ENCODE data around the gene C1D.

DNA sequence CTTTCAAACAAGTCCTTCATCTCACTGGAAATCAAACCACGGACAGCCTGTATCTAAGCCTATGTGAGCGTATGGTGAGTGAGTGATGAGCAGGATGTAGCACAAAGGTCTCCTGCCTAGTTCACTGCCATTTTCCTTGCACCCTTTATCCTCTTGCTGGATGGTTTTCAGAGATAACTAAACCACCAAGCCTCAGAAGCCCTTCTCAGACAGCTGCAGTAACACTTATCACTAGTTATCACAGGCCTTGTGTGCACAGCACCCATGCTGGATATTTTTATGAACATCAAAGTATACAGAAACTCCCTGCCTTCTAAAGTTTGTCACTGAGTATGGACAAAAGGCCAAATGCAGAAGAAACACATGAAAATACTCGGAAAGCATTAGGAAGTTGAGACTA is 69.5 kb downstream of the C1D start:
- TF ChIP-seq POLR2AphosphoS5 (IDR thresholded peaks at IDR 0.05), result no peak
- TF ChIP-seq, protein P1, sequence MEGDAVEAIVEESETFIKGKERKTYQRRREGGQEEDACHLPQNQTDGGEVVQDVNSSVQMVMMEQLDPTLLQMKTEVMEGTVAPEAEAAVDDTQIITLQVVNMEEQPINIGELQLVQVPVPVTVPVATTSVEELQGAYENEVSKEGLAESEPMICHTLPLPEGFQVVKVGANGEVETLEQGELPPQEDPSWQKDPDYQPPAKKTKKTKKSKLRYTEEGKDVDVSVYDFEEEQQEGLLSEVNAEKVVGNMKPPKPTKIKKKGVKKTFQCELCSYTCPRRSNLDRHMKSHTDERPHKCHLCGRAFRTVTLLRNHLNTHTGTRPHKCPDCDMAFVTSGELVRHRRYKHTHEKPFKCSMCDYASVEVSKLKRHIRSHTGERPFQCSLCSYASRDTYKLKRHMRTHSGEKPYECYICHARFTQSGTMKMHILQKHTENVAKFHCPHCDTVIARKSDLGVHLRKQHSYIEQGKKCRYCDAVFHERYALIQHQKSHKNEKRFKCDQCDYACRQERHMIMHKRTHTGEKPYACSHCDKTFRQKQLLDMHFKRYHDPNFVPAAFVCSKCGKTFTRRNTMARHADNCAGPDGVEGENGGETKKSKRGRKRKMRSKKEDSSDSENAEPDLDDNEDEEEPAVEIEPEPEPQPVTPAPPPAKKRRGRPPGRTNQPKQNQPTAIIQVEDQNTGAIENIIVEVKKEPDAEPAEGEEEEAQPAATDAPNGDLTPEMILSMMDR (IDR thresholded peaks at IDR 0.05 in 8 of 11, conservative IDR thresholded peaks at IDR 0.05 in 3 of 11), result no peak

Measured in spleen (tissue), 7 donors.